H1 (cell line): ENCODE data around the gene PRICKLE2. TPM values are rescaled to one million over a fixed set of nuclear protein-coding genes. Genes with fewer than 3 reads are reported as not detected.

Experiments
- CTCF ChIA-PET: fragments of 300-600 bp; sonication (Branson Sonifier 250); formaldehyde crosslinking; loops from one replicate; lab custom pipeline; 2021; ENCODE audit not compliant: partially characterized antibody; lab: Charles Lee
- POLR2A ChIA-PET: fragments of 300-600 bp; sonication (Branson Sonifier 250); formaldehyde crosslinking; loops from one replicate; lab custom pipeline; 2021; ENCODE audit warnings: inconsistent platforms; ENCODE audit not compliant: partially characterized antibody; lab: Charles Lee
- DNase-seq, 2 experiments: peaks; one replicate each; pipeline versions ENCODE4 v3.0.0 to v3.0.0-alpha.2; 2010 to 2022; ENCODE audit warnings: low spot score in 2 of 2, low read depth in 1 of 2, mixed read lengths in 1 of 2
- FAIRE-seq: peaks from 2 replicates; lab custom pipeline; 2011; peaks lifted over from hg19 to GRCh38; lab: Jason Lieb, UNC
- H2AFZ ChIP-seq: 2 replicates; pipeline ENCODE4 v1.8.1; 2012; ENCODE audit warnings: low read length, inconsistent platforms
- H2AK5ac ChIP-seq: 2 replicates; pipeline ENCODE4 v1.6.1; 2013; ENCODE audit warnings: low read depth, low read length
- H2BK120ac ChIP-seq: replicated peaks from 2 replicates; pipeline ENCODE3; 2013; ENCODE audit warnings: low read depth, low read length, inconsistent platforms
- H2BK12ac ChIP-seq: 2 replicates; pipeline ENCODE4 v1.6.1; 2013; ENCODE audit warnings: low read depth, low read length
- H2BK15ac ChIP-seq: 2 replicates; pipeline ENCODE4 v1.6.1; 2013; ENCODE audit warnings: low read length
- H2BK20ac ChIP-seq: 2 replicates; pipeline ENCODE4 v1.6.1; 2013; ENCODE audit warnings: low read length
- H2BK5ac ChIP-seq: 2 replicates; pipeline ENCODE4 v1.6.1; 2013; ENCODE audit warnings: low read depth, low read length
- H3K14ac ChIP-seq: 2 replicates; pipeline ENCODE4 v1.6.1; 2013; ENCODE audit warnings: inconsistent platforms; ENCODE audit not compliant: insufficient read length
- H3K18ac ChIP-seq: 2 replicates; pipeline ENCODE4 v1.6.1; 2013; ENCODE audit warnings: low read length; ENCODE audit errors: extremely low read depth
- H3K23ac ChIP-seq: 2 replicates; pipeline ENCODE4 v1.6.1; 2013; ENCODE audit warnings: inconsistent platforms; ENCODE audit not compliant: insufficient read length
- H3K23me2 ChIP-seq: 2 replicates; pipeline ENCODE4 v1.6.1; 2013; ENCODE audit warnings: low read depth, low read length
- H3K27ac ChIP-seq: 2 replicates; pipeline ENCODE4 v1.6.1; 2011; ENCODE audit warnings: low read depth, low read length, inconsistent platforms
- H3K27me3 ChIP-seq, 4 experiments: replicated peaks in 1 of 4; 1 replicate in 1 of 4; 2 replicates in 3 of 4; pipeline versions ENCODE4 v1.6.1 to v1.8.1; 2011 to 2013; ENCODE audit warnings: low read length in 3 of 4, mild to moderate bottlenecking in 3 of 4, inconsistent platforms in 2 of 4, mixed read lengths in 2 of 4, moderate library complexity in 1 of 4; ENCODE audit not compliant: control insufficient read depth in 3 of 4, insufficient read depth in 3 of 4; ENCODE audit errors: extremely low read depth in 1 of 4
- H3K36me3 ChIP-seq, 4 experiments: 2 replicates each; pipeline versions ENCODE4 v1.6.1 to v1.8.1; 2011 to 2013; ENCODE audit warnings: mild to moderate bottlenecking in 4 of 4, low read length in 3 of 4, moderate library complexity in 2 of 4, control low read depth in 1 of 4, inconsistent platforms in 1 of 4; ENCODE audit not compliant: insufficient read depth in 4 of 4, control insufficient read depth in 2 of 4
- H3K4ac ChIP-seq: replicated peaks from 2 replicates; pipeline ENCODE3; 2013; ENCODE audit warnings: low read length, low read depth, mixed read lengths, inconsistent platforms; ENCODE audit not compliant: insufficient read length
- H3K4me1 ChIP-seq, 4 experiments: replicated peaks in 1 of 4; 1 replicate in 1 of 4; 2 replicates in 3 of 4; pipeline versions ENCODE4 v1.6.1 to v1.8.1; 2011 to 2013; ENCODE audit warnings: low read length in 3 of 4, inconsistent platforms in 2 of 4, mixed read lengths in 1 of 4; ENCODE audit not compliant: insufficient read depth in 4 of 4, control insufficient read depth in 3 of 4
- H3K4me2 ChIP-seq, 2 experiments: 2 replicates each; pipeline versions ENCODE4 v1.6.1 to v1.8.1; 2011 to 2013; ENCODE audit warnings: low read depth in 2 of 2, low read length in 2 of 2, control low read depth in 1 of 2, inconsistent platforms in 1 of 2, mild to moderate bottlenecking in 1 of 2; ENCODE audit not compliant: insufficient read depth in 1 of 2
- H3K4me3 ChIP-seq, 4 experiments: fragments of 200-600, 300-600 bp in 1 of 4; sonication (generic), shearing (Covaris generic), sonication (Bioruptor Twin) in 1 of 4; 2 replicates each; pipeline versions ENCODE4 v1.5.1 to v1.8.1; 2011 to 2016; ENCODE audit warnings: low read length in 4 of 4, low read depth in 3 of 4, control low read depth in 2 of 4, inconsistent platforms in 2 of 4, mild to moderate bottlenecking in 2 of 4, mixed read lengths in 1 of 4, moderate library complexity in 1 of 4; ENCODE audit not compliant: insufficient read depth in 2 of 4; ENCODE audit errors: extremely low read depth in 1 of 4
- H3K56ac ChIP-seq: replicated peaks from 2 replicates; pipeline ENCODE3; 2013; ENCODE audit warnings: low read depth, mild to moderate bottlenecking, mixed read lengths, low read length, inconsistent platforms; ENCODE audit not compliant: insufficient read length
- H3K79me1 ChIP-seq: 2 replicates; pipeline ENCODE4 v1.6.1; 2013; ENCODE audit warnings: low read depth, low read length, control low read depth
- H3K79me2 ChIP-seq, 2 experiments: 2 replicates each; pipeline versions ENCODE4 v1.6.1 to v1.8.1; 2012 to 2013; ENCODE audit warnings: low read length in 2 of 2, mild to moderate bottlenecking in 2 of 2, inconsistent platforms in 1 of 2; ENCODE audit not compliant: insufficient read depth in 2 of 2, control insufficient read depth in 1 of 2
- H3K9ac ChIP-seq, 4 experiments: replicated peaks in 1 of 4; 1 replicate in 1 of 4; 2 replicates in 3 of 4; pipeline versions ENCODE4 v1.6.1 to v1.8.1; 2011 to 2013; ENCODE audit warnings: low read depth in 3 of 4, low read length in 3 of 4, control low read depth in 2 of 4, mild to moderate bottlenecking in 2 of 4, moderate library complexity in 2 of 4, inconsistent platforms in 1 of 4; ENCODE audit errors: extremely low read depth in 1 of 4
- H3K9me3 ChIP-seq, 2 experiments: 2 replicates each; pipeline versions ENCODE4 v1.6.1 to v1.8.1; 2012 to 2013; ENCODE audit warnings: mild to moderate bottlenecking in 2 of 2, moderate library complexity in 2 of 2, control low read depth in 1 of 2, inconsistent platforms in 1 of 2, low read depth in 1 of 2, low read length in 1 of 2, mixed read lengths in 1 of 2; ENCODE audit not compliant: insufficient read depth in 2 of 2
- H4K20me1 ChIP-seq, 2 experiments: replicated peaks in 1 of 2; 2 replicates each; pipeline versions ENCODE3 to v1.8.1; 2011 to 2013; ENCODE audit warnings: inconsistent platforms in 2 of 2, low read length in 2 of 2, mild to moderate bottlenecking in 1 of 2; ENCODE audit not compliant: insufficient read depth in 2 of 2, control insufficient read depth in 1 of 2
- H4K5ac ChIP-seq: 2 replicates; pipeline ENCODE4 v1.6.1; 2013; ENCODE audit warnings: low read length, low read depth, mixed read lengths, inconsistent platforms; ENCODE audit not compliant: insufficient read length
- H4K8ac ChIP-seq: 2 replicates; pipeline ENCODE4 v1.8.0; 2013; ENCODE audit warnings: mild to moderate bottlenecking, moderate library complexity, low read length, inconsistent platforms; ENCODE audit not compliant: insufficient read depth; ENCODE audit errors: extremely low read depth
- H4K91ac ChIP-seq: replicated peaks from 2 replicates; pipeline ENCODE3; 2013; ENCODE audit warnings: low read length, mixed read lengths, inconsistent platforms; ENCODE audit not compliant: insufficient read length
- CEBPB ChIP-seq: IDR thresholded peaks from 2 replicates; pipeline ENCODE4 v1.6.1; 2012; ENCODE audit warnings: low read depth, low read length
- EZH2 ChIP-seq: fragments of 200-600 bp; sonication (generic); IDR thresholded peaks from 2 replicates; pipeline ENCODE4 v1.7.1; 2012; ENCODE audit warnings: low read depth, mild to moderate bottlenecking, moderate library complexity, low read length, inconsistent platforms; ENCODE audit not compliant: severe bottlenecking
- JUN ChIP-seq: IDR thresholded peaks from 2 replicates; pipeline ENCODE4 v1.6.1; 2011; ENCODE audit warnings: low read depth, mild to moderate bottlenecking, improper control_type of control experiment, low read length
- KDM1A ChIP-seq: fragments of 200-600, 300-600 bp; sonication (generic); IDR thresholded peaks from 2 replicates; pipeline ENCODE4 v1.7.1; 2016; ENCODE audit warnings: mild to moderate bottlenecking, low read length, borderline replicate concordance
- NANOG ChIP-seq: IDR thresholded peaks from 2 replicates; pipeline ENCODE4 v1.6.1; 2011; ENCODE audit warnings: low read length, low read depth, mild to moderate bottlenecking, inconsistent platforms; ENCODE audit not compliant: insufficient read depth, poor library complexity, severe bottlenecking
- RBBP5 ChIP-seq: IDR thresholded peaks from 2 replicates; pipeline ENCODE4 v1.7.1; 2012; ENCODE audit warnings: low read depth, mild to moderate bottlenecking, inconsistent platforms, low read length, moderate library complexity, borderline replicate concordance
- RNF2 ChIP-seq: fragments of 200-900, 300-1000 bp; sonication (generic); IDR thresholded peaks from 2 replicates; pipeline ENCODE4 v1.7.1; 2016; ENCODE audit warnings: borderline replicate concordance, low read depth, mild to moderate bottlenecking, antibody characterized with exemption, low read length; ENCODE audit not compliant: poor library complexity, severe bottlenecking; ENCODE audit errors: missing control alignments
- SAP30 ChIP-seq: fragments of 300-600 bp; sonication (generic); IDR thresholded peaks from 2 replicates; pipeline ENCODE4 v1.7.1; 2012; ENCODE audit warnings: low read length, moderate library complexity, mild to moderate bottlenecking, inconsistent platforms; ENCODE audit not compliant: insufficient read depth, insufficient replicate concordance
- SRF ChIP-seq: IDR thresholded peaks from 2 replicates; pipeline ENCODE4 v1.6.1; 2011; ENCODE audit warnings: mild to moderate bottlenecking, low read depth, low read length, moderate library complexity
- YY1 ChIP-seq: IDR thresholded peaks from 2 replicates; pipeline ENCODE4 v1.6.1; 2011; ENCODE audit warnings: low read depth, mild to moderate bottlenecking, low read length
- WGBS, 2 experiments: shearing (Covaris generic) in 1 of 2; methylation state at CpG; one replicate each; pipeline versions ENCODE4 v1.1.6 to v1.1.7; 2013 to 2015; ENCODE audit warnings: low lambda C conversion rate in 2 of 2, mixed read lengths in 2 of 2, inconsistent platforms in 1 of 2, low coverage in 1 of 2, missing lambda C conversion rate in 1 of 2; ENCODE audit not compliant: insufficient replicate concordance in 2 of 2, insufficient coverage in 1 of 2, insufficient read length in 1 of 2; ENCODE audit errors: extremely low coverage in 1 of 2, missing lambda C conversion rate in 1 of 2; 5-methylcytosine and 5-hydroxymethylcytosine counted together
- polyA plus RNA-seq, 7 experiments: library from polyadenylated mRNA; depleted of rRNA in 3 of 7; stranded (reverse) in 5 of 7; unstranded in 2 of 7; fragments of >200 nt in 5 of 7; fragments of 200-250 nt in 2 of 7; gene quantifications; 1 replicate in 5 of 7; 2 replicates in 1 of 7; 4 replicates in 1 of 7; pipeline versions ENCODE4 v1.2.1 to v1.2.3, GENCODE V29; 2011 to 2013; ENCODE audit warnings: missing spikeins in 2 of 7, mixed read lengths in 2 of 7
- total RNA-seq: library from RNA; stranded (reverse); fragmentation: NEBNext Ultra II Directional; extraction: Animal tissue kit (Norgen Biotek cat#: 25700); gene quantifications from 2 replicates; pipeline ENCODE4 v1.2.1, GENCODE V29; 2021
- TF ChIP-seq, protein P1 (sequence below), 3 experiments: IDR thresholded peaks; 1 replicate in 2 of 3; 2 replicates in 1 of 3; pipeline versions ENCODE4 v1.5.1 to v1.6.1; 2011; ENCODE audit warnings: low read length in 3 of 3, mild to moderate bottlenecking in 3 of 3, inconsistent platforms in 2 of 3, low read depth in 1 of 3, moderate library complexity in 1 of 3; ENCODE audit not compliant: insufficient read depth in 1 of 3; ENCODE audit errors: control extremely low read depth in 1 of 3

Gene PRICKLE2
- total and polyA plus RNA-seq, 2 of the 8 experiments (the other 6 are each of a cell fraction or from before 2014, with no cell fraction given): 2.9 to 8.0 TPM

DNA sequence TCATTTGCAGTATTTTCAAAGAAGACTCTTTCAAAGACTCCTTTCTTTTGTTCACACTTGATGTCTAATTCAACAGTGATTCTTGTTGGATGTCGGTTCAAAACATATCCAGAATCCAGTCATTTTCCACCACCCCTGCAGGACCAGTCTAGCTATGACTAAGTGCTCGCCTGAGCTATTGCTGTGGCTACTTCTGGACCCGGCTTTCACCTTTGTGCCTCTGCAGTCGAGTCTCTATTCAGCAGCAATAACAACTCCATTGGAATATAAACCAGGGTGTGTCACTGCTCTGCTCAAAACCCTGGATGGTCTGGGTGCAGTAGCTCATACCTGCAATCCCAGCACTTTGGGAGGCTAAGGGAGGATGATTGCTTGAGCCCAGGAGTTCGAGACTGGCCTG lies 55.0 kb downstream of the PRICKLE2 start:
- Histone ChIP-seq H4K20me1 (no peaks in the 10 kb centered on the region), H3K23ac (no peak overlapping the region), H3K18ac (no peak overlapping the region), H4K91ac (no peak overlapping the region), H3K14ac (no peak overlapping the region), H2BK15ac (no peak overlapping the region), H3K56ac (no peak overlapping the region), H3K4me1 (no peaks in the 10 kb centered on the region; a peak in 1 of 7 replicates), H3K9ac (no peak overlapping the region), H2BK120ac (no peak overlapping the region), H2AFZ (no peak overlapping the region), H3K27me3 (no peaks in the 10 kb centered on the region), H3K36me3 (no peaks in the 10 kb centered on the region), H2BK12ac (no peak overlapping the region), H3K4ac (no peak overlapping the region), H4K5ac (no peak overlapping the region), H3K4me3 (no peak overlapping the region), H3K9me3 (no peaks in the 10 kb centered on the region), H3K27ac (no peak overlapping the region), H3K4me2 (no peak overlapping the region), H2BK20ac (no peak overlapping the region), H2BK5ac (no peak overlapping the region), H4K8ac (no peak overlapping the region), H3K79me2 (no peaks in the 10 kb centered on the region), H2AK5ac (no peak overlapping the region), H3K79me1 (no peaks in the 10 kb centered on the region), H3K23me2 (no peaks in the 10 kb centered on the region)
- FAIRE-seq (no peak), DNase-seq (no peak)
- WGBS, 2 experiments: 89% methylated on average over 5 of the region's 5 CpGs; no CpG with 5 or more reads in 1 of the 2 experiments
- POLR2A ChIA-PET: no interaction called here
- CTCF ChIA-PET: interaction anchor here (1.2 to 5.8 kb wide), 6 partner anchors 10 to 314 kb away, joined by 3 to 29 read pairs (median 6); no protein-coding TSS in a partner anchor
- TF ChIP-seq, protein P1, sequence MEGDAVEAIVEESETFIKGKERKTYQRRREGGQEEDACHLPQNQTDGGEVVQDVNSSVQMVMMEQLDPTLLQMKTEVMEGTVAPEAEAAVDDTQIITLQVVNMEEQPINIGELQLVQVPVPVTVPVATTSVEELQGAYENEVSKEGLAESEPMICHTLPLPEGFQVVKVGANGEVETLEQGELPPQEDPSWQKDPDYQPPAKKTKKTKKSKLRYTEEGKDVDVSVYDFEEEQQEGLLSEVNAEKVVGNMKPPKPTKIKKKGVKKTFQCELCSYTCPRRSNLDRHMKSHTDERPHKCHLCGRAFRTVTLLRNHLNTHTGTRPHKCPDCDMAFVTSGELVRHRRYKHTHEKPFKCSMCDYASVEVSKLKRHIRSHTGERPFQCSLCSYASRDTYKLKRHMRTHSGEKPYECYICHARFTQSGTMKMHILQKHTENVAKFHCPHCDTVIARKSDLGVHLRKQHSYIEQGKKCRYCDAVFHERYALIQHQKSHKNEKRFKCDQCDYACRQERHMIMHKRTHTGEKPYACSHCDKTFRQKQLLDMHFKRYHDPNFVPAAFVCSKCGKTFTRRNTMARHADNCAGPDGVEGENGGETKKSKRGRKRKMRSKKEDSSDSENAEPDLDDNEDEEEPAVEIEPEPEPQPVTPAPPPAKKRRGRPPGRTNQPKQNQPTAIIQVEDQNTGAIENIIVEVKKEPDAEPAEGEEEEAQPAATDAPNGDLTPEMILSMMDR (IDR thresholded peaks at IDR 0.05; ENCODE audit: control extremely low read depth in 1 of 3, insufficient read depth in 1 of 3, low read depth in 1 of 3, low read length in 3 of 3): no peak
- TF ChIP-seq JUN (no peak), SAP30 (no peak), CEBPB (no peak), KDM1A (no peak), RBBP5 (no peak), SRF (no peak), EZH2 (no peak), NANOG (no peak), YY1 (no peak), RNF2 (no peak)
